K562 (cell line): Measurements from ENCODE around the gene SLC39A11. TPM values are rescaled to one million over a fixed set of nuclear protein-coding genes. Genes with fewer than 3 reads are reported as not detected.
"Not testable (repeated sequence)": the region's sequence is repeated elsewhere in the genome, so short reads cannot be mapped to it uniquely, and the experiment has no call there.

Experiments used
- ATAC-seq: fragments of 200-7000 bp; cut with Tn5 transposase; 3 replicates; pipeline ENCODE4 v1.9.1; 2020; ENCODE audit warnings: moderate library complexity
- BruUV-seq: library from RNA; stranded (reverse); fragments of 400-500 nt; replicated peaks from 2 replicates; lab custom pipeline; 2021; lab: Mats Ljungman, UMichigan
- CTCF ChIA-PET: fragments of 300-600 bp; formaldehyde crosslinking; extraction: SDS; loops from one replicate; lab custom pipeline; 2021; ENCODE audit warnings: low intra/inter-chr PET ratio; lab: Yijun Ruan, JAX
- POLR2A ChIA-PET: fragments of 300-600, 350-650 bp; sonication (Branson Sonifier 250); formaldehyde crosslinking; extraction: SDS; loops from one replicate; lab custom pipeline; 2021; ENCODE audit warnings: antibody characterized with exemption, inconsistent platforms; lab: Yijun Ruan, JAX
- DNase-seq, 4 experiments: peaks; one replicate each; pipeline versions ENCODE4 v3.0.0 to v3.0.0-alpha.2; 2011 to 2018; ENCODE audit warnings: low spot score in 3 of 4, mixed read lengths in 3 of 4; ENCODE audit errors: extremely low read depth in 1 of 4
- FAIRE-seq: peaks from 2 replicates; lab custom pipeline; 2011; peaks lifted over from hg19 to GRCh38; lab: Jason Lieb, UNC
- H2AFZ ChIP-seq: 2 replicates; pipeline ENCODE4 v1.6.0; 2011; ENCODE audit warnings: low read depth, low read length, control low read depth, inconsistent platforms
- H3K27ac ChIP-seq: fragments of 200-600 bp; 3 replicates; pipeline ENCODE4 v1.8.0; 2011; ENCODE audit warnings: low read depth, mild to moderate bottlenecking, control low read depth, inconsistent platforms, low read length, moderate library complexity, mixed read lengths; ENCODE audit errors: extremely low read depth
- H3K27me3 ChIP-seq, 2 experiments: fragments of 300-600 bp in 1 of 2; 2 replicates in 1 of 2; 3 replicates in 1 of 2; pipeline versions ENCODE4 v1.6.0 to v1.8.0; 2011; ENCODE audit warnings: inconsistent platforms in 2 of 2, low read length in 2 of 2, mild to moderate bottlenecking in 1 of 2, mixed read lengths in 1 of 2, moderate library complexity in 1 of 2; ENCODE audit not compliant: control insufficient read depth in 2 of 2, insufficient read depth in 2 of 2
- H3K36me3 ChIP-seq: fragments of 300-600 bp; 3 replicates; pipeline ENCODE4 v1.8.0; 2011; ENCODE audit warnings: mild to moderate bottlenecking, low read length, inconsistent platforms; ENCODE audit not compliant: control insufficient read depth, insufficient read depth
- H3K4me1 ChIP-seq, 2 experiments: fragments of 200-600 bp in 1 of 2; replicated peaks in 1 of 2; 2 replicates in 1 of 2; 3 replicates in 1 of 2; pipeline versions ENCODE4 v1.5.1 to v1.8.0; 2011; ENCODE audit warnings: inconsistent platforms in 2 of 2, low read length in 2 of 2, mild to moderate bottlenecking in 1 of 2, mixed read lengths in 1 of 2, moderate library complexity in 1 of 2; ENCODE audit not compliant: control insufficient read depth in 2 of 2, insufficient read depth in 2 of 2
- H3K4me2 ChIP-seq: 2 replicates; pipeline ENCODE4 v1.6.1; 2011; ENCODE audit warnings: low read length, control low read depth, inconsistent platforms, mixed read lengths; ENCODE audit not compliant: insufficient read depth
- H3K4me3 ChIP-seq: fragments of 200-600 bp; sonication (generic), shearing (Covaris generic); 2 replicates; pipeline ENCODE4 v1.5.1; 2016; ENCODE audit warnings: control low read depth, inconsistent platforms
- H3K79me2 ChIP-seq: fragments of 200-600 bp; 3 replicates; pipeline ENCODE4 v1.8.0; 2011; ENCODE audit warnings: low read length, inconsistent platforms; ENCODE audit not compliant: control insufficient read depth, insufficient read depth
- H3K9ac ChIP-seq, 2 experiments: 2 replicates each; pipeline versions ENCODE4 v1.6.0 to v1.6.1; 2011; ENCODE audit warnings: low read depth in 2 of 2, low read length in 2 of 2, control low read depth in 1 of 2, inconsistent platforms in 1 of 2, mild to moderate bottlenecking in 1 of 2, mixed read lengths in 1 of 2; ENCODE audit not compliant: insufficient read depth in 1 of 2
- H3K9me1 ChIP-seq: one replicate; pipeline ENCODE4 v1.6.0; 2011; ENCODE audit warnings: inconsistent platforms, mild to moderate bottlenecking, low read length, moderate library complexity; ENCODE audit not compliant: control insufficient read depth, insufficient read depth
- H3K9me3 ChIP-seq: replicated peaks from 2 replicates; pipeline ENCODE4 v1.5.1; 2011; ENCODE audit warnings: low read depth, low read length, inconsistent platforms; ENCODE audit not compliant: control insufficient read depth, insufficient read depth
- H4K20me1 ChIP-seq: replicated peaks from 2 replicates; pipeline ENCODE4 v1.6.1; 2011; ENCODE audit warnings: low read length, inconsistent platforms, mixed read lengths; ENCODE audit not compliant: control insufficient read depth, insufficient read depth
- PHF8 ChIP-seq: fragments of 200-600 bp; sonication (generic); IDR thresholded peaks from 2 replicates; pipeline ENCODE4 v1.6.1; 2012; ENCODE audit warnings: mixed run types, mild to moderate bottlenecking, inconsistent platforms, low read length, moderate library complexity, borderline replicate concordance
- POLR2AphosphoS2 ChIP-seq: IDR thresholded peaks from 2 replicates; pipeline ENCODE4 v1.6.1; 2012; ENCODE audit warnings: low read length, improper control_type of control experiment
- ZNF431 ChIP-seq: sonication (generic); formaldehyde crosslinking; IDR thresholded peaks from 2 replicates; pipeline ENCODE4 v1.8.0; 2022; ENCODE audit warnings: mild to moderate bottlenecking, missing genetic modification reagents
- WGBS: fragments of 100-300 bp; shearing (Covaris generic); methylation state at CpG from one replicate; pipeline ENCODE4 v1.1.6; 2016; ENCODE audit warnings: low coverage, mixed read lengths; ENCODE audit not compliant: insufficient coverage; ENCODE audit errors: missing lambda C conversion rate; 5-methylcytosine and 5-hydroxymethylcytosine counted together
- in situ Hi-C: fragments of 300-500 bp; cut with MboI; formaldehyde crosslinking; loops from 4 replicates; pipeline ENCODE4 v1.15.0; 2018; ENCODE audit warnings: inconsistent platforms, mixed read lengths
- intact Hi-C: fragments of 100-400 bp; cut with micrococcal nuclease; formaldehyde crosslinking; loops from 2 replicates; pipeline ENCODE4 v1.14.2; 2022
- polyA plus RNA-seq, 8 experiments: library from polyadenylated mRNA; depleted of rRNA in 4 of 8; stranded (reverse) in 5 of 8; unstranded in 3 of 8; fragments of >200 nt; fragmentation: Nextera tagmentation in 2 of 8; fragmentation: Illumina TruSeq in 1 of 8; extraction: Ambion mirVana in 2 of 8; extraction: Trizol in 1 of 8; gene quantifications; 2 replicates each; pipeline versions ENCODE4 v1.2.1 to v1.2.3, GENCODE V29; 2011 to 2014; ENCODE audit warnings: inconsistent platforms in 1 of 8, missing spikeins in 1 of 8
- total RNA-seq, 7 experiments: library from RNA; depleted of rRNA in 6 of 7; stranded (reverse); fragments of >200 nt in 6 of 7; fragmentation: Illumina TruSeq in 2 of 7; extraction: Trizol in 2 of 7; gene quantifications; 2 replicates each; pipeline versions ENCODE4 v1.2.1 to v1.2.3, GENCODE V29; 2011 to 2021; ENCODE audit warnings: low replicate concordance in 1 of 7
- TF ChIP-seq, protein P1 (sequence below): fragments of 250-450 bp; sonication (Bioruptor Pico); IDR thresholded peaks from 2 replicates; pipeline ENCODE4 v1.5.0; 2022; ENCODE audit warnings: mild to moderate bottlenecking

The SLC39A11 gene
- total and polyA plus RNA-seq, 9 of the 15 experiments (the other 6 are each of a cell fraction or from before 2014, with no cell fraction given): 10.5 to 26.4 (median 13.4) TPM

DNA sequence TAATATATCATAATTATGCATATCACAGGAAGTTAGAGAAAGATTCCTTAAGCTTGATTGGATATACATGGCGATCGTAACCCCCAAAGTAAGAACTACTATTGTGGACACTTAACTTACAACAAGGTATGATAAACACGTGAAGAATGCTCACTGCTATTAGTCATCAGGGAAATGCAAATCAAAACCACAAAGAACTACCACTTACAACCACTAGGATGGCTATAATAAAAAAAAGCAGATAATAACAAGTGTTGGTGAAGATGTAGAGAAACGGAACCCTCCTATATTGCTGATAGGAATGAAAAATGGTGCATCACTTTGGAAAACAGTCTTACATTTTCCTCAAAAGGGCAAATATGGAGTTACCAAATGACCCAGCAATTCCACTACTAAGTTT lies 265.9 kb downstream of the SLC39A11 start (continued):
- TF ChIP-seq, protein P1, sequence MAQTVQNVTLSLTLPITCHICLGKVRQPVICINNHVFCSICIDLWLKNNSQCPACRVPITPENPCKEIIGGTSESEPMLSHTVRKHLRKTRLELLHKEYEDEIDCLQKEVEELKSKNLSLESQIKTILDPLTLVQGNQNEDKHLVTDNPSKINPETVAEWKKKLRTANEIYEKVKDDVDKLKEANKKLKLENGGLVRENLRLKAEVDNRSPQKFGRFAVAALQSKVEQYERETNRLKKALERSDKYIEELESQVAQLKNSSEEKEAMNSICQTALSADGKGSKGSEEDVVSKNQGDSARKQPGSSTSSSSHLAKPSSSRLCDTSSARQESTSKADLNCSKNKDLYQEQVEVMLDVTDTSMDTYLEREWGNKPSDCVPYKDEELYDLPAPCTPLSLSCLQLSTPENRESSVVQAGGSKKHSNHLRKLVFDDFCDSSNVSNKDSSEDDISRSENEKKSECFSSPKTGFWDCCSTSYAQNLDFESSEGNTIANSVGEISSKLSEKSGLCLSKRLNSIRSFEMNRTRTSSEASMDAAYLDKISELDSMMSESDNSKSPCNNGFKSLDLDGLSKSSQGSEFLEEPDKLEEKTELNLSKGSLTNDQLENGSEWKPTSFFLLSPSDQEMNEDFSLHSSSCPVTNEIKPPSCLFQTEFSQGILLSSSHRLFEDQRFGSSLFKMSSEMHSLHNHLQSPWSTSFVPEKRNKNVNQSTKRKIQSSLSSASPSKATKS (CRISPR knock-in tag): no peak
- no peak for TF ChIP-seq PHF8
- TF ChIP-seq POLR2AphosphoS2: no peak

DNA sequence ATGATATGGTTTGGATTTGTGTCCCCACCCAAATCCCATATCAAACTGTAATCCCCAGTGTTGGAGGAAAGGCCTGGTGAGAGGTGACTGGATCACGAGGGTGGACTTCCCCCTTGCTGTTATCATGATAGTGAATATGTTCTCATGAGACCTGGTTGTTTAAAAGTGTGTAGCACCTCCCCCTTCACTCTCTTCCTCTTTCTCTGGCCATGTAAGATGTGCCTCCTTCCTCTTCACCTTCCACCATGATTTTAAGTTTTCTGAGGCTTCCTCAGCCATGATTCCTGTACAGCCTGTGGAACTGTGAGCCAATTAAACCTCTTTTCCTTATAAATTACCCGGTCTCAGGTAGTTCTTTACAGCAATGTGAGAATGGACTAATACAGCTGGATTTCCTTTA lies 266.4 kb downstream of the SLC39A11 start:
- in situ Hi-C loops, H3K4me1 ChIP-seq, H4K20me1 ChIP-seq, ATAC-seq, POLR2A ChIA-PET, intact Hi-C loops, CTCF ChIA-PET, FAIRE-seq, H3K9ac ChIP-seq, H3K36me3 ChIP-seq, H3K27ac ChIP-seq, H3K27me3 ChIP-seq, H3K9me3 ChIP-seq, H3K79me2 ChIP-seq, BruUV-seq, H3K4me2 ChIP-seq, H2AFZ ChIP-seq, H3K4me3 ChIP-seq, DNase-seq, H3K9me1 ChIP-seq: not testable (repeated sequence)
- peak; percentile 62; the same call in 1 of the 2 replicates for TF ChIP-seq ZNF431 (CRISPR knock-in tag)
- 31% methylated on average over 2 of the region's 2 CpGs for WGBS
